HepG2 (cell line): ENCODE results near the gene JMJD6. TPM values are rescaled to one million over a fixed set of nuclear protein-coding genes. Genes with fewer than 3 reads are reported as not detected.

Experiments used
- ATAC-seq: fragments of 200-7000 bp; cut with Tn5 transposase; 3 replicates; pipeline ENCODE4 v1.9.1; 2020; ENCODE audit warnings: mild to moderate bottlenecking, moderate library complexity
- BruUV-seq: library from RNA; stranded (reverse); fragments of 400-500 nt; replicated peaks from 2 replicates; lab custom pipeline; 2021; lab: Mats Ljungman, UMichigan
- CTCF ChIA-PET: fragments of 300-600 bp; formaldehyde crosslinking; extraction: SDS; loops from one replicate; lab custom pipeline; 2021; ENCODE audit warnings: low total read pairs, inconsistent platforms, low intra/inter-chr PET ratio; lab: Yijun Ruan, JAX
- POLR2A ChIA-PET: fragments of 350-600 bp; sonication (Branson Sonifier 250); formaldehyde crosslinking; loops from one replicate; lab custom pipeline; 2020; ENCODE audit warnings: antibody characterized with exemption, inconsistent platforms; lab: Yijun Ruan, JAX
- DNase-seq: peaks from one replicate; pipeline ENCODE4 v3.0.0-alpha.2; 2015; ENCODE audit warnings: low spot score
- FAIRE-seq: peaks from 3 replicates; lab custom pipeline; 2011; peaks lifted over from hg19 to GRCh38; lab: Jason Lieb, UNC
- H2AFZ ChIP-seq: one replicate; pipeline ENCODE4 v1.6.1; 2011; ENCODE audit warnings: low read length, inconsistent platforms
- H3K27ac ChIP-seq: fragments of 300-600 bp; 3 replicates; pipeline ENCODE4 v1.8.0; 2011; ENCODE audit warnings: mixed run types, mild to moderate bottlenecking, mixed read lengths, low read length, inconsistent platforms; ENCODE audit not compliant: insufficient read depth; ENCODE audit errors: extremely low read length
- H3K27me3 ChIP-seq, 2 experiments: fragments of 200-600 bp in 1 of 2; 2 replicates in 1 of 2; 3 replicates in 1 of 2; pipeline versions ENCODE4 v1.6.0 to v1.8.0; 2011; ENCODE audit warnings: low read length in 2 of 2, mild to moderate bottlenecking in 2 of 2, moderate library complexity in 2 of 2, inconsistent platforms in 1 of 2; ENCODE audit not compliant: insufficient read depth in 2 of 2, control insufficient read depth in 1 of 2
- H3K36me3 ChIP-seq, 2 experiments: fragments of 200-600 bp in 1 of 2; replicated peaks in 1 of 2; 2 replicates in 1 of 2; 3 replicates in 1 of 2; pipeline versions ENCODE4 v1.5.1 to v1.8.0; 2011; ENCODE audit warnings: low read length in 2 of 2, inconsistent platforms in 1 of 2; ENCODE audit not compliant: insufficient read depth in 2 of 2, control insufficient read depth in 1 of 2
- H3K4me1 ChIP-seq: 2 replicates; pipeline ENCODE4 v1.5.1; 2012; ENCODE audit warnings: low read length, inconsistent platforms; ENCODE audit not compliant: insufficient read depth
- H3K4me2 ChIP-seq: 2 replicates; pipeline ENCODE4 v1.6.0; 2011; ENCODE audit warnings: low read depth, low read length, inconsistent platforms
- H3K4me3 ChIP-seq, 3 experiments: fragments of 200-600 bp in 1 of 3; sonication (generic), shearing (Covaris generic) in 1 of 3; replicated peaks in 1 of 3; 2 replicates each; pipeline ENCODE4 v1.5.1; 2011 to 2016; ENCODE audit warnings: low read length in 3 of 3, inconsistent platforms in 2 of 3, low read depth in 2 of 3, mild to moderate bottlenecking in 2 of 3, control low read depth in 1 of 3, mixed read lengths in 1 of 3; ENCODE audit not compliant: insufficient read depth in 1 of 3
- H3K79me2 ChIP-seq: one replicate; pipeline ENCODE4 v1.6.1; 2011; ENCODE audit warnings: low read length, inconsistent platforms; ENCODE audit not compliant: insufficient read depth
- H3K9ac ChIP-seq: 2 replicates; pipeline ENCODE4 v1.6.0; 2011; ENCODE audit warnings: mild to moderate bottlenecking, low read depth, low read length, inconsistent platforms; ENCODE audit not compliant: insufficient read depth
- H3K9me3 ChIP-seq: 2 replicates; pipeline ENCODE4 v1.5.1; 2012; ENCODE audit warnings: mild to moderate bottlenecking, low read length
- H4K20me1 ChIP-seq: 2 replicates; pipeline ENCODE4 v1.6.0; 2011; ENCODE audit warnings: inconsistent platforms, mild to moderate bottlenecking, low read length, moderate library complexity; ENCODE audit not compliant: insufficient read depth
- ATF7 ChIP-seq, 2 experiments: fragments of 450-650 bp in 1 of 2; sonication (generic) in 1 of 2; formaldehyde crosslinking in 1 of 2; IDR thresholded peaks; 2 replicates each; pipeline versions ENCODE4 v1.4.0 to v1.6.1; 2016 to 2020; ENCODE audit warnings: antibody characterized with exemption in 1 of 2, mild to moderate bottlenecking in 1 of 2, missing genetic modification reagents in 1 of 2
- CBX1 ChIP-seq: IDR thresholded peaks from one replicate; pipeline ENCODE4 v1.6.1; 2016; ENCODE audit warnings: antibody characterized with exemption, low read depth
- SIX1 ChIP-seq: sonication (generic); formaldehyde crosslinking; IDR thresholded peaks from 2 replicates; pipeline ENCODE4 v1.4.0; 2020; ENCODE audit warnings: missing genetic modification reagents, borderline replicate concordance
- STAG1 ChIP-seq: sonication (generic); formaldehyde crosslinking; IDR thresholded peaks from 2 replicates; pipeline ENCODE4 v1.4.0; 2020; ENCODE audit warnings: missing genetic modification reagents
- ZNF569 ChIP-seq: sonication (generic); formaldehyde crosslinking; IDR thresholded peaks from 2 replicates; pipeline ENCODE4 v1.5.0; 2020; ENCODE audit warnings: mild to moderate bottlenecking, missing genetic modification reagents, moderate library complexity, borderline replicate concordance
- ZNF678 ChIP-seq: sonication (generic); formaldehyde crosslinking; IDR thresholded peaks from 2 replicates; pipeline ENCODE4 v1.4.0; 2020; ENCODE audit warnings: mild to moderate bottlenecking, missing genetic modification reagents
- ZNF816 ChIP-seq: sonication (generic); formaldehyde crosslinking; IDR thresholded peaks from 2 replicates; pipeline ENCODE4 v1.8.0; 2022; ENCODE audit warnings: missing genetic modification reagents, mild to moderate bottlenecking, borderline replicate concordance
- WGBS: methylation state at CpG from one replicate; pipeline ENCODE4 v1.1.6; 2017; ENCODE audit warnings: low lambda C conversion rate; 5-methylcytosine and 5-hydroxymethylcytosine counted together
- in situ Hi-C: cut with HindIII; loops from 2 replicates; pipeline ENCODE4 v1.10.0; 2017; ENCODE audit warnings: low pct_unique_long_range_greater_than_20kb; ENCODE audit not compliant: extremely low pct_ligation_motif_present
- intact Hi-C: fragments of 100-400 bp; cut with micrococcal nuclease; formaldehyde crosslinking; loops from one replicate; pipeline ENCODE4 v1.10.0; 2022; ENCODE audit not compliant: unreplicated experiment
- polyA plus RNA-seq, 8 experiments: library from polyadenylated mRNA; depleted of rRNA in 3 of 8; stranded (reverse) in 7 of 8; unstranded in 1 of 8; fragments of >200 nt; fragmentation: Illumina TruSeq in 4 of 8; extraction: Trizol in 4 of 8; gene quantifications; 2 replicates each; pipeline versions ENCODE4 v1.2.1 to v1.2.3, GENCODE V29; 2011 to 2016; ENCODE audit warnings: low read depth in 4 of 8, missing spikeins in 1 of 8, mixed read lengths in 1 of 8; ENCODE audit not compliant: insufficient read depth in 1 of 8
- total RNA-seq, 5 experiments: library from RNA; depleted of rRNA; stranded (reverse); fragments of >200 nt; fragmentation: Illumina TruSeq; extraction: Trizol; gene quantifications; 2 replicates each; pipeline ENCODE4 v1.2.3, GENCODE V29; 2016; ENCODE audit warnings: low read depth in 1 of 5
- TF ChIP-seq, protein P1 (sequence below): sonication (generic); formaldehyde crosslinking; IDR thresholded peaks from 2 replicates; pipeline ENCODE4 v1.4.0; 2020; ENCODE audit warnings: mild to moderate bottlenecking, low read depth, missing genetic modification reagents
- TF ChIP-seq, protein P2 (sequence below): sonication (generic); formaldehyde crosslinking; IDR thresholded peaks from 2 replicates; pipeline ENCODE4 v1.5.0; 2020; ENCODE audit warnings: mild to moderate bottlenecking, missing genetic modification reagents, borderline replicate concordance
- TF ChIP-seq, protein P3 (sequence below): sonication (generic); formaldehyde crosslinking; IDR thresholded peaks from 2 replicates; pipeline ENCODE4 v1.8.0; 2022; ENCODE audit warnings: mild to moderate bottlenecking, missing genetic modification reagents; ENCODE audit not compliant: insufficient replicate concordance
- TF ChIP-seq, protein P4 (sequence below): sonication (generic); formaldehyde crosslinking; conservative IDR thresholded peaks from 2 replicates; pipeline ENCODE4 v1.4.0; 2020; ENCODE audit warnings: missing genetic modification reagents

Gene JMJD6
- total and polyA plus RNA-seq, 2 of the 13 experiments (the other 11 are each of a cell fraction or from before 2014, with no cell fraction given) = 33.6 to 41.0 TPM

DNA sequence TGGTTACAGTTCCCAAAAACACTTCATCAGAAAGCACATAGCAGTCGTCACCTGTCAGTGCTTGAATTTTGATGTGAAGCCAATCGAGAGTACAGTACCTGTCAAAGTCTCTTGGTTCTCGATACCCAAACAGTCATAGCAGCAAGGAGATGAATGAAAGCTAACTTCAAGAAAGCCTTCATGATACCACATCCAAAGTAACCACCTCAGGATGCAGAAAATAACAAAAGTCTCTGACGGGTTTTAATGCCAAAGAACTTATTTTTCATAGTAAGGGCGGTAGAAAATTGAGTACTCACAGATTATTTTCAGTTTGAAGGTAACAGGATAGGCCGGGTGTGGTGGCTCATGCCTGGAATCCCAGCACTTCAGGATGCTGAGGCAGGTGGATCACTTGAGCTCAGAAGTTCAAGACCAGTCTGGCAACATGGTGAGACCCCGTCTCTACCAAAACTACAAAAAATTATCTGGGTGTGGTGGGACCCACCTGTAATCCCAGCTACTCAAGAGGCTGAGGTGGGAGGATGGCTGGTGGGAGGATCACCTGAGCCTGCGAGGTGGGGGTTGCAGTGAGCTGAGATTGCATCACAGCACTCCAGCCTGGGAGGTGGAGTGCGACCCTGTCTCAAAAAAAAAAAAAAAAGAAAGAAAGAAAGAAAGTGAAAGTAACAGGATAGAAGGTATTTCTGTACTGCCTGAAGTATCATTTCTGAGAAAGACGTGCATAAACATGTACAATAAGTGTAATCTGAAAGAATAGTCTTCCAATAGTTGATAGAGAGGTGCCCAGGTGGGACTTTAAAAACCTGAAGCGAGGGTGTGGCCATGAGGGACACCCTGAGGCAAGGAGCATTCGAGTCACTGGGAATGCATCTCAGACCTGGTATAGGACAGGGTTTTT, 26.9 kb upstream of the JMJD6 start:
- Histone ChIP-seq H2AFZ (no peak overlapping the region), H4K20me1 (no peaks in the 10 kb centered on the region; the same call in 1 of the 2 replicates), H3K9ac (no peak overlapping the region), H3K9me3 (peaks cover under 1% of the 10 kb centered on the region; the same call in 1 of the 2 replicates), H3K27me3 (no peaks in the 10 kb centered on the region), H3K4me1 (no peaks in the 10 kb centered on the region), H3K4me2 (no peak overlapping the region), H3K4me3 (no peak overlapping the region), H3K36me3 (peaks cover 6 to 25% of the 10 kb centered on the region in 2 experiments; a peak in 4 of 5 replicates), H3K27ac (no peak overlapping the region), H3K79me2 (no peaks in the 10 kb centered on the region)
- FAIRE-seq = no peak
- ChIA-PET POLR2A (no interaction called here), CTCF (no interaction called here)
- 95% methylated on average over 12 of the region's 12 CpGs for WGBS
- in situ Hi-C loops (no loop called here), intact Hi-C loops (no loop called here)
- no TSS peak for BruUV-seq
- DNase-seq = no peak
- no peak for ATAC-seq
- TF ChIP-seq ZNF816 (CRISPR knock-in tag) (no peak), ZNF569 (CRISPR knock-in tag) (no peak), STAG1 (CRISPR knock-in tag) (no peak), ATF7 (IDR thresholded peaks at IDR 0.05) (no peak), ATF7 (CRISPR knock-in tag; IDR thresholded peaks at IDR 0.05) (no peak), CBX1 (no peak), ZNF678 (no peak), SIX1 (CRISPR knock-in tag) (no peak)
- TF ChIP-seq, protein P1, sequence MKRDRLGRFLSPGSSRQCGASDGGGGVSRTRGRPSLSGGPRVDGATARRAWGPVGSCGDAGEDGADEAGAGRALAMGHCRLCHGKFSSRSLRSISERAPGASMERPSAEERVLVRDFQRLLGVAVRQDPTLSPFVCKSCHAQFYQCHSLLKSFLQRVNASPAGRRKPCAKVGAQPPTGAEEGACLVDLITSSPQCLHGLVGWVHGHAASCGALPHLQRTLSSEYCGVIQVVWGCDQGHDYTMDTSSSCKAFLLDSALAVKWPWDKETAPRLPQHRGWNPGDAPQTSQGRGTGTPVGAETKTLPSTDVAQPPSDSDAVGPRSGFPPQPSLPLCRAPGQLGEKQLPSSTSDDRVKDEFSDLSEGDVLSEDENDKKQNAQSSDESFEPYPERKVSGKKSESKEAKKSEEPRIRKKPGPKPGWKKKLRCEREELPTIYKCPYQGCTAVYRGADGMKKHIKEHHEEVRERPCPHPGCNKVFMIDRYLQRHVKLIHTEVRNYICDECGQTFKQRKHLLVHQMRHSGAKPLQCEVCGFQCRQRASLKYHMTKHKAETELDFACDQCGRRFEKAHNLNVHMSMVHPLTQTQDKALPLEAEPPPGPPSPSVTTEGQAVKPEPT (CRISPR knock-in tag) = no peak
- TF ChIP-seq, protein P2, sequence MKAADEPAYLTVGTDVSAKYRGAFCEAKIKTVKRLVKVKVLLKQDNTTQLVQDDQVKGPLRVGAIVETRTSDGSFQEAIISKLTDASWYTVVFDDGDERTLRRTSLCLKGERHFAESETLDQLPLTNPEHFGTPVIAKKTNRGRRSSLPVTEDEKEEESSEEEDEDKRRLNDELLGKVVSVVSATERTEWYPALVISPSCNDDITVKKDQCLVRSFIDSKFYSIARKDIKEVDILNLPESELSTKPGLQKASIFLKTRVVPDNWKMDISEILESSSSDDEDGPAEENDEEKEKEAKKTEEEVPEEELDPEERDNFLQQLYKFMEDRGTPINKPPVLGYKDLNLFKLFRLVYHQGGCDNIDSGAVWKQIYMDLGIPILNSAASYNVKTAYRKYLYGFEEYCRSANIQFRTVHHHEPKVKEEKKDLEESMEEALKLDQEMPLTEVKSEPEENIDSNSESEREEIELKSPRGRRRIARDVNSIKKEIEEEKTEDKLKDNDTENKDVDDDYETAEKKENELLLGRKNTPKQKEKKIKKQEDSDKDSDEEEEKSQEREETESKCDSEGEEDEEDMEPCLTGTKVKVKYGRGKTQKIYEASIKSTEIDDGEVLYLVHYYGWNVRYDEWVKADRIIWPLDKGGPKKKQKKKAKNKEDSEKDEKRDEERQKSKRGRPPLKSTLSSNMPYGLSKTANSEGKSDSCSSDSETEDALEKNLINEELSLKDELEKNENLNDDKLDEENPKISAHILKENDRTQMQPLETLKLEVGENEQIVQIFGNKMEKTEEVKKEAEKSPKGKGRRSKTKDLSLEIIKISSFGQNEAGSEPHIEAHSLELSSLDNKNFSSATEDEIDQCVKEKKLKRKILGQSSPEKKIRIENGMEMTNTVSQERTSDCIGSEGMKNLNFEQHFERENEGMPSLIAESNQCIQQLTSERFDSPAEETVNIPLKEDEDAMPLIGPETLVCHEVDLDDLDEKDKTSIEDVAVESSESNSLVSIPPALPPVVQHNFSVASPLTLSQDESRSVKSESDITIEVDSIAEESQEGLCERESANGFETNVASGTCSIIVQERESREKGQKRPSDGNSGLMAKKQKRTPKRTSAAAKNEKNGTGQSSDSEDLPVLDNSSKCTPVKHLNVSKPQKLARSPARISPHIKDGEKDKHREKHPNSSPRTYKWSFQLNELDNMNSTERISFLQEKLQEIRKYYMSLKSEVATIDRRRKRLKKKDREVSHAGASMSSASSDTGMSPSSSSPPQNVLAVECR (CRISPR knock-in tag) = no peak
- TF ChIP-seq, protein P3, sequence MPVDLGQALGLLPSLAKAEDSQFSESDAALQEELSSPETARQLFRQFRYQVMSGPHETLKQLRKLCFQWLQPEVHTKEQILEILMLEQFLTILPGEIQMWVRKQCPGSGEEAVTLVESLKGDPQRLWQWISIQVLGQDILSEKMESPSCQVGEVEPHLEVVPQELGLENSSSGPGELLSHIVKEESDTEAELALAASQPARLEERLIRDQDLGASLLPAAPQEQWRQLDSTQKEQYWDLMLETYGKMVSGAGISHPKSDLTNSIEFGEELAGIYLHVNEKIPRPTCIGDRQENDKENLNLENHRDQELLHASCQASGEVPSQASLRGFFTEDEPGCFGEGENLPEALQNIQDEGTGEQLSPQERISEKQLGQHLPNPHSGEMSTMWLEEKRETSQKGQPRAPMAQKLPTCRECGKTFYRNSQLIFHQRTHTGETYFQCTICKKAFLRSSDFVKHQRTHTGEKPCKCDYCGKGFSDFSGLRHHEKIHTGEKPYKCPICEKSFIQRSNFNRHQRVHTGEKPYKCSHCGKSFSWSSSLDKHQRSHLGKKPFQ (CRISPR knock-in tag) = no peak
- TF ChIP-seq, protein P4, sequence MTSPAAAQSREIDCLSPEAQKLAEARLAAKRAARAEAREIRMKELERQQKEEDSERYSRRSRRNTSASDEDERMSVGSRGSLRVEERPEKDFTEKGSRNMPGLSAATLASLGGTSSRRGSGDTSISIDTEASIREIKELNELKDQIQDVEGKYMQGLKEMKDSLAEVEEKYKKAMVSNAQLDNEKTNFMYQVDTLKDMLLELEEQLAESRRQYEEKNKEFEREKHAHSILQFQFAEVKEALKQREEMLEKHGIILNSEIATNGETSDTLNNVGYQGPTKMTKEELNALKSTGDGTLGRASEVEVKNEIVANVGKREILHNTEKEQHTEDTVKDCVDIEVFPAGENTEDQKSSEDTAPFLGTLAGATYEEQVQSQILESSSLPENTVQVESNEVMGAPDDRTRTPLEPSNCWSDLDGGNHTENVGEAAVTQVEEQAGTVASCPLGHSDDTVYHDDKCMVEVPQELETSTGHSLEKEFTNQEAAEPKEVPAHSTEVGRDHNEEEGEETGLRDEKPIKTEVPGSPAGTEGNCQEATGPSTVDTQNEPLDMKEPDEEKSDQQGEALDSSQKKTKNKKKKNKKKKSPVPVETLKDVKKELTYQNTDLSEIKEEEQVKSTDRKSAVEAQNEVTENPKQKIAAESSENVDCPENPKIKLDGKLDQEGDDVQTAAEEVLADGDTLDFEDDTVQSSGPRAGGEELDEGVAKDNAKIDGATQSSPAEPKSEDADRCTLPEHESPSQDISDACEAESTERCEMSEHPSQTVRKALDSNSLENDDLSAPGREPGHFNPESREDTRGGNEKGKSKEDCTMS (CRISPR knock-in tag) = no peak
